Hepatocyte (in vitro differentiated cells): ENCODE results near the gene ARID3A. TPM values are rescaled to one million over a fixed set of nuclear protein-coding genes. Genes with fewer than 3 reads are reported as not detected.
"Not testable (repeated sequence)": the region's sequence is repeated elsewhere in the genome, so short reads cannot be mapped to it uniquely, and the experiment has no call there.

Source experiments
- DNase-seq: peaks from one replicate; pipeline ENCODE4 v3.0.0-alpha.2; 2016; ENCODE audit warnings: low spot score
- H2AFZ ChIP-seq: fragments of 200-600 bp; sonication (generic); 2 replicates; pipeline ENCODE4 v1.6.0; 2016; ENCODE audit warnings: antibody characterized with exemption, mild to moderate bottlenecking
- H3K27ac ChIP-seq: fragments of 200-600 bp; sonication (generic); 2 replicates; pipeline ENCODE4 v1.5.1; 2016; ENCODE audit warnings: mild to moderate bottlenecking
- H3K27me3 ChIP-seq: fragments of 200-600 bp; sonication (generic); 2 replicates; pipeline ENCODE4 v1.6.1; 2016
- H3K36me3 ChIP-seq: fragments of 200-600 bp; sonication (generic); replicated peaks from 2 replicates; pipeline ENCODE4 v1.5.1; 2016; ENCODE audit warnings: low read depth; ENCODE audit not compliant: insufficient read depth
- H3K4me1 ChIP-seq: fragments of 200-600 bp; sonication (generic); 2 replicates; pipeline ENCODE4 v1.5.1; 2016; ENCODE audit warnings: mild to moderate bottlenecking, moderate library complexity; ENCODE audit not compliant: insufficient read depth
- H3K4me2 ChIP-seq: fragments of 200-600 bp; sonication (generic); 2 replicates; pipeline ENCODE4 v1.6.0; 2016
- H3K4me3 ChIP-seq: fragments of 200-600 bp; sonication (generic); 2 replicates; pipeline ENCODE4 v1.5.1; 2016; ENCODE audit warnings: mild to moderate bottlenecking
- H3K79me2 ChIP-seq: fragments of 200-600 bp; sonication (generic); 2 replicates; pipeline ENCODE4 v1.6.0; 2017; ENCODE audit warnings: mild to moderate bottlenecking
- H3K9me2 ChIP-seq: fragments of 200-600 bp; sonication (generic); replicated peaks from 2 replicates; pipeline ENCODE4 v1.6.0; 2017; ENCODE audit warnings: mild to moderate bottlenecking; ENCODE audit not compliant: insufficient read depth
- H3K9me3 ChIP-seq: fragments of 200-600 bp; sonication (generic); 2 replicates; pipeline ENCODE4 v1.5.1; 2016; ENCODE audit warnings: low read depth, mild to moderate bottlenecking
- H4K20me1 ChIP-seq: fragments of 200-600 bp; sonication (generic); 2 replicates; pipeline ENCODE4 v1.6.0; 2016; ENCODE audit warnings: mild to moderate bottlenecking; ENCODE audit not compliant: insufficient read depth, poor library complexity, severe bottlenecking
- CTCF ChIP-seq: fragments of 200-600 bp; sonication (generic); IDR thresholded peaks from 2 replicates; pipeline ENCODE4 v1.5.1; 2016; ENCODE audit warnings: antibody characterized with exemption, mild to moderate bottlenecking; ENCODE audit not compliant: poor library complexity
- EZH2 ChIP-seq: fragments of 200-600 bp; sonication (generic); IDR thresholded peaks from 2 replicates; pipeline ENCODE4 v1.6.1; 2016; ENCODE audit warnings: antibody characterized with exemption, mild to moderate bottlenecking, borderline replicate concordance
- EZH2phosphoT487 ChIP-seq: fragments of 200-600 bp; sonication (generic); IDR thresholded peaks from one replicate; pipeline ENCODE4 v1.6.1; 2018; ENCODE audit warnings: antibody characterized with exemption, mild to moderate bottlenecking, low read depth, moderate library complexity; ENCODE audit not compliant: unreplicated experiment, severe bottlenecking
- WGBS: methylation state at CpG from one replicate; pipeline ENCODE4 v1.1.6; 2016; ENCODE audit warnings: low lambda C conversion rate; ENCODE audit errors: missing lambda C conversion rate; 5-methylcytosine and 5-hydroxymethylcytosine counted together
- polyA plus RNA-seq: library from polyadenylated mRNA; unstranded; fragments of >200 nt; fragmentation: Nextera tagmentation; extraction: Ambion mirVana; gene quantifications from 2 replicates; pipeline ENCODE4 v1.2.1, GENCODE V29; 2016
- total RNA-seq: library from RNA; depleted of rRNA; stranded (reverse); fragments of >200 nt; gene quantifications from 2 replicates; pipeline ENCODE4 v1.2.3, GENCODE V29; 2014

ARID3A gene
- total and polyA plus RNA-seq, 2 experiments from 2014 or later = 122 to 180 TPM

GRCh38 chr19:889662-890295, 36.1 kb upstream of the ARID3A start:
- TF ChIP-seq EZH2phosphoT487 (no peak), EZH2 (no peak), CTCF (no peak)
- Histone ChIP-seq H3K4me2 (no peak overlapping the region), H3K27ac (no peak overlapping the region), H3K9me3 (no peaks in the 10 kb centered on the region), H3K27me3 (no peaks in the 10 kb centered on the region), H3K4me1 (no peaks in the 10 kb centered on the region), H3K4me3 (no peak overlapping the region), H3K9me2 (no peaks in the 10 kb centered on the region), H2AFZ (no peak overlapping the region), H3K36me3 (no peaks in the 10 kb centered on the region), H4K20me1 (no peaks in the 10 kb centered on the region), H3K79me2 (peaks cover 20% of the 10 kb centered on the region)
- no peak for DNase-seq
- 98% methylated on average over 26 of the region's 26 CpGs for WGBS

- no peaks in the 10 kb centered on the region for H3K27me3 ChIP-seq
- H3K36me3 ChIP-seq = no peaks in the 10 kb centered on the region
- no peak overlapping the region for H3K27ac ChIP-seq
- no peaks in the 10 kb centered on the region for H3K4me1 ChIP-seq
- no peak for TF ChIP-seq EZH2phosphoT487
- TF ChIP-seq EZH2 = no peak
- TF ChIP-seq CTCF = no peak
- no peak overlapping the region for H3K4me2 ChIP-seq
- no peak overlapping the region for H2AFZ ChIP-seq
- no peak for DNase-seq
- H3K4me3 ChIP-seq = no peak overlapping the region
- WGBS = 96% methylated on average over 15 of the region's 18 CpGs
- H4K20me1 ChIP-seq = no peaks in the 10 kb centered on the region
- H3K79me2 ChIP-seq = peaks cover 20% of the 10 kb centered on the region
- H3K9me3 ChIP-seq = no peaks in the 10 kb centered on the region
- H3K9me2 ChIP-seq = no peaks in the 10 kb centered on the region
Observed at GRCh38 chr19:890831-891230, 35.0 kb upstream of the ARID3A start.

GRCh38 chr19:891421-892200, 34.2 kb upstream of the ARID3A start:
- H3K4me3 ChIP-seq = peak overlapping the region; percentile 88
- H3K4me1 ChIP-seq, H2AFZ ChIP-seq, DNase-seq, H3K36me3 ChIP-seq, H3K9me3 ChIP-seq, H3K27me3 ChIP-seq, H4K20me1 ChIP-seq, H3K9me2 ChIP-seq: not testable (repeated sequence)
- 87% methylated on average over 19 of the region's 50 CpGs for WGBS
- H3K27ac ChIP-seq = peak overlapping the region; percentile 92
- peak overlapping the region; percentile 68 for H3K4me2 ChIP-seq
- peaks cover 20% of the 10 kb centered on the region for H3K79me2 ChIP-seq

GRCh38 chr19:892243-892893, 33.5 kb upstream of the ARID3A start:
- 13% methylated on average over 9 of the region's 27 CpGs for whole genome bisulfite sequencing
- Histone ChIP-seq H3K36me3 (no peaks in the 10 kb centered on the region), H3K4me3 (peak overlapping the region; percentile 88), H3K79me2 (peaks cover 20% of the 10 kb centered on the region), H3K9me3 (no peaks in the 10 kb centered on the region), H3K9me2 (no peaks in the 10 kb centered on the region), H4K20me1 (no peaks in the 10 kb centered on the region), H3K4me1 (no peaks in the 10 kb centered on the region), H2AFZ (peak overlapping the region; percentile 59), H3K27me3 (no peaks in the 10 kb centered on the region), H3K27ac (peak overlapping the region; percentile 92), H3K4me2 (peak overlapping the region; percentile 68)
- DNase-seq = no peak
- TF ChIP-seq EZH2 = no peak
- no peak for TF ChIP-seq CTCF
- no peak for TF ChIP-seq EZH2phosphoT487
